Measurements from ENCODE around the gene SLC35B2. TPM values are rescaled to one million over a fixed set of nuclear protein-coding genes. Genes with fewer than 3 reads are reported as not detected.

SLC35B2 gene
- total and polyA plus RNA-seq, 9 of the 15 experiments (the other 6 are each of a cell fraction or from before 2014, with no cell fraction given) = 14.5 to 59.1 (median 47.1) TPM

GRCh38 chr6:44230034-44230675 is 27.2 kb downstream of the SLC35B2 start:
- POLR2A ChIA-PET = interaction anchor here (0.6 to 1.6 kb wide), 6 partner anchors 14 to 143 kb away, joined by 3 to 15 read pairs (median 4); partner anchors contain the start of genes HSP90AB1 and SPATS1
- 83% methylated on average over 10 of the region's 10 CpGs for WGBS (ENCODE audit: insufficient coverage, low coverage, missing lambda C conversion rate)
- in situ Hi-C loops (cut with MboI) = no loop called here

GRCh38 chr6:44229376-44230033 is 27.8 kb downstream of the SLC35B2 start:
- DNase-seq (ENCODE audit: extremely low read depth in 1 of 4, low spot score in 3 of 4) = no peak
- H2AFZ ChIP-seq (ENCODE audit: low read depth, low read length) = no peak overlapping the region
- H3K9ac ChIP-seq (ENCODE audit: insufficient read depth in 1 of 2, low read depth in 2 of 2, low read length in 2 of 2) = peak overlapping the region in 1 of 2 experiments; percentile 60; a peak in 1 of 4 replicates
- no peak overlapping the region for H3K4me2 ChIP-seq (ENCODE audit: insufficient read depth, low read length)
- FAIRE-seq = no peak
- no TSS peak for BruUV-seq (replicated peaks)
- H3K4me3 ChIP-seq = no peak overlapping the region
- peaks cover 36 to 65% of the 10 kb centered on the region in 2 experiments for H3K4me1 ChIP-seq (replicated peaks in 1 of 2; ENCODE audit: control insufficient read depth in 2 of 2, insufficient read depth in 2 of 2, low read length in 2 of 2)
- intact Hi-C loops (cut with micrococcal nuclease) (loop anchor here (10.0 kb wide), 1 partner anchor 595 kb away; the partner anchor contains the start of gene MAD2L1BP), in situ Hi-C loops (cut with MboI) (no loop called here)
- H3K36me3 ChIP-seq (ENCODE audit: control insufficient read depth, insufficient read depth, low read length) = peaks cover 75% of the 10 kb centered on the region
- ATAC-seq = no peak
- ChIA-PET POLR2A (interaction anchor here (0.6 to 6.5 kb wide), 5 partner anchors 15 to 80 kb away, joined by 3 to 104 read pairs (median 4); partner anchors contain the start of gene HSP90AB1), CTCF (ENCODE audit: low intra/inter-chr PET ratio) (no interaction called here)
- peaks cover 6% of the 10 kb centered on the region for H3K9me1 ChIP-seq (ENCODE audit: control insufficient read depth, insufficient read depth, low read length)
- H4K20me1 ChIP-seq (replicated peaks; ENCODE audit: control insufficient read depth, insufficient read depth, low read length) = peaks cover 3% of the 10 kb centered on the region; the same call in 1 of the 2 replicates
- H3K27me3 ChIP-seq (ENCODE audit: control insufficient read depth in 2 of 2, insufficient read depth in 2 of 2, low read length in 2 of 2) = no peaks in the 10 kb centered on the region
- no peaks in the 10 kb centered on the region for H3K9me3 ChIP-seq (replicated peaks; ENCODE audit: control insufficient read depth, insufficient read depth, low read depth, low read length)
- H3K79me2 ChIP-seq (ENCODE audit: control insufficient read depth, insufficient read depth, low read length) = peaks cover 42% of the 10 kb centered on the region
- no peak overlapping the region for H3K27ac ChIP-seq (ENCODE audit: extremely low read depth, low read depth, low read length)
- WGBS (ENCODE audit: insufficient coverage, low coverage, missing lambda C conversion rate) = 93% methylated on average over 11 of the region's 11 CpGs
- TF ChIP-seq ZNF644 (tag; IDR thresholded peaks at IDR 0.05; ENCODE audit: low read depth) (no peak), CHD1 (IDR thresholded peaks at IDR 0.05; ENCODE audit: low read length) (no peak), SMARCA5 (IDR thresholded peaks at IDR 0.05) (no peak), ZBTB17 (CRISPR knock-in tag; IDR thresholded peaks at IDR 0.05) (no peak), PHB2 (IDR thresholded peaks at IDR 0.05; ENCODE audit: low read depth) (no peak), HINFP (tag; conservative IDR thresholded peaks at IDR 0.05; ENCODE audit: low read depth) (no peak), PTRF (tag; IDR thresholded peaks at IDR 0.05) (no peak), RFX5 (IDR thresholded peaks at IDR 0.05; ENCODE audit: low read depth, low read length) (no peak), MLLT1 (IDR thresholded peaks at IDR 0.05) (no peak)

More at GRCh38 chr6:44230034-44230675, 27.2 kb downstream of the SLC35B2 start:
- Histone ChIP-seq H2AFZ (ENCODE audit: low read depth, low read length) (no peak overlapping the region), H3K27ac (ENCODE audit: extremely low read depth, low read depth, low read length) (no peak overlapping the region), H3K9ac (ENCODE audit: insufficient read depth in 1 of 2, low read depth in 2 of 2, low read length in 2 of 2) (peak overlapping the region in 1 of 2 experiments; percentile 5; a peak in 2 of 4 replicates), H3K79me2 (ENCODE audit: control insufficient read depth, insufficient read depth, low read length) (peaks cover 36% of the 10 kb centered on the region), H4K20me1 (replicated peaks; ENCODE audit: control insufficient read depth, insufficient read depth, low read length) (peaks cover 3% of the 10 kb centered on the region; the same call in 1 of the 2 replicates), H3K27me3 (ENCODE audit: control insufficient read depth in 2 of 2, insufficient read depth in 2 of 2, low read length in 2 of 2) (no peaks in the 10 kb centered on the region), H3K9me1 (ENCODE audit: control insufficient read depth, insufficient read depth, low read length) (peaks cover 6% of the 10 kb centered on the region), H3K9me3 (replicated peaks; ENCODE audit: control insufficient read depth, insufficient read depth, low read depth, low read length) (no peaks in the 10 kb centered on the region), H3K4me3 (no peak overlapping the region), H3K4me1 (replicated peaks in 1 of 2; ENCODE audit: control insufficient read depth in 2 of 2, insufficient read depth in 2 of 2, low read length in 2 of 2) (peaks cover 32 to 58% of the 10 kb centered on the region in 2 experiments), H3K4me2 (ENCODE audit: insufficient read depth, low read length) (no peak overlapping the region), H3K36me3 (ENCODE audit: control insufficient read depth, insufficient read depth, low read length) (peaks cover 80% of the 10 kb centered on the region)
- no peak for DNase-seq (ENCODE audit: extremely low read depth in 1 of 4, low spot score in 3 of 4)
- intact Hi-C loops (cut with micrococcal nuclease) = no loop called here
- BruUV-seq (replicated peaks) = no TSS peak
- no peak for FAIRE-seq
- 0 out of 2 replicates have a peak, but pooled peaks have one; percentile 26 for TF ChIP-seq POLR2G (IDR thresholded peaks at IDR 0.05; ENCODE audit: low read depth, low read length)
- TF ChIP-seq ZNF347 (CRISPR knock-in tag; IDR thresholded peaks at IDR 0.05; ENCODE audit: low read depth) = no peak
- ATAC-seq = no peak
- CTCF ChIA-PET (ENCODE audit: low intra/inter-chr PET ratio) = no interaction called here

All from K562 (cell line).